Measurements from ENCODE around the gene ZFYVE9.

ZFYVE9 gene

DNA sequence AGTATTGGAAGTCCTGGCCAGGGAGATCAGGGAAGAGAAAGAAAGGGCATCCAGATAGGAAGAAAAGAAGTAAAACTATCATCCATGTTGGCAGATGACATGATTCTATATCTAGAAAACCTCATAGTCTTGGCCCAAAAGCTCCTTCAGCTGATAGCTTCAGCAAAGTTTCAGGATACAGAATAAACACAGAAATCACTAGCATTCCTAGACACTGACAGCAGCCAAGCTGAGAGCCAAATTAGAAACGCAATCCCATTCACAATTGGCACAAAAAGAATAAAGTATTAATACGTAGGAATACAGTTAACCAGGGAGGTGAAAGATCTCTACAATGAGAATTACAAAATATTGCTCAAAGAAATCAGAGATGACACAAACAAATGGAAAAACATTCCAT lies 44.6 kb downstream of the ZFYVE9 start:
- no peak overlapping the region for H3K4me3 ChIP-seq (ENCODE audit: low read length)
- peak; percentile 48 for DNase-seq (ENCODE audit: low read depth)
- TF ChIP-seq, protein P1, sequence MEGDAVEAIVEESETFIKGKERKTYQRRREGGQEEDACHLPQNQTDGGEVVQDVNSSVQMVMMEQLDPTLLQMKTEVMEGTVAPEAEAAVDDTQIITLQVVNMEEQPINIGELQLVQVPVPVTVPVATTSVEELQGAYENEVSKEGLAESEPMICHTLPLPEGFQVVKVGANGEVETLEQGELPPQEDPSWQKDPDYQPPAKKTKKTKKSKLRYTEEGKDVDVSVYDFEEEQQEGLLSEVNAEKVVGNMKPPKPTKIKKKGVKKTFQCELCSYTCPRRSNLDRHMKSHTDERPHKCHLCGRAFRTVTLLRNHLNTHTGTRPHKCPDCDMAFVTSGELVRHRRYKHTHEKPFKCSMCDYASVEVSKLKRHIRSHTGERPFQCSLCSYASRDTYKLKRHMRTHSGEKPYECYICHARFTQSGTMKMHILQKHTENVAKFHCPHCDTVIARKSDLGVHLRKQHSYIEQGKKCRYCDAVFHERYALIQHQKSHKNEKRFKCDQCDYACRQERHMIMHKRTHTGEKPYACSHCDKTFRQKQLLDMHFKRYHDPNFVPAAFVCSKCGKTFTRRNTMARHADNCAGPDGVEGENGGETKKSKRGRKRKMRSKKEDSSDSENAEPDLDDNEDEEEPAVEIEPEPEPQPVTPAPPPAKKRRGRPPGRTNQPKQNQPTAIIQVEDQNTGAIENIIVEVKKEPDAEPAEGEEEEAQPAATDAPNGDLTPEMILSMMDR (conservative IDR thresholded peaks at IDR 0.05; ENCODE audit: low read length) = no peak

DNA sequence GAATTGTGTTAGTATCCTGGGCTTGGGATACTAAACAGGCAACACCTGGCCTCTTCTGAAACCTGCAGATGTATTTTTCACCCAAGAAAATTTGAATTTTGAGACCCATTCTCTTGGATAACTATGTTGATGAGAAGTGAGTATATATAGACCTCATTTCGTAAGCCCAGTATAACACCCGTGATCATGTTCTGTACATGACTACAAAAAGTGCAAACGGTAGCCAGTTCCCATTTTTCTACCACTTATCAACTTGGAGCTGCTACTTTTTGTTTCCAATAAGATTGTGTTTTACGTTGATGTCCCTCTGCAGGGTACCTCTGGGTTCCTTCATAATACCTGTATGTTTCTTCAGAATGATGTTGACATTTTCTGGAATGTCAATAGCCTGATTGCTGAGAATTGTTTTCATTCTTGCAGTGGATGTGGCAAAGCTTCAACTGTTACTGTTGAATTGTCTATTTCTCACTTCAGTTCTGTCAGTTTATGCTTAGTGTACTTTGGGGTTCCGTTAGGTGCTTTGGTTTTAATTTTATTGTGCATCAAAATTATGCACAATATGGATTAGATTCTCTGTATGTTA lies 48.1 kb downstream of the ZFYVE9 start:
- TF ChIP-seq, protein P1 (conservative IDR thresholded peaks at IDR 0.05; ENCODE audit: low read length) = no peak
- no peak for DNase-seq (ENCODE audit: low read depth)

GRCh38 chr1:52190500-52191252 lies 48.8 kb downstream of the ZFYVE9 start:
- DNase-seq (ENCODE audit: low read depth) = no peak
- TF ChIP-seq, protein P1 (conservative IDR thresholded peaks at IDR 0.05; ENCODE audit: low read length) = no peak
- no peak overlapping the region for H3K4me3 ChIP-seq (ENCODE audit: low read length)

More for the DNA sequence above, 48.1 kb downstream of the ZFYVE9 start:
- no peak overlapping the region for H3K4me3 ChIP-seq (ENCODE audit: low read length)

GRCh38 chr1:52191395-52191965 lies 49.6 kb downstream of the ZFYVE9 start:
- TF ChIP-seq, protein P1 (conservative IDR thresholded peaks at IDR 0.05; ENCODE audit: low read length) = no peak
- no peak for DNase-seq (ENCODE audit: low read depth)
- no peak overlapping the region for H3K4me3 ChIP-seq (ENCODE audit: low read length)

GRCh38 chr1:52192024-52192423 lies 50.1 kb downstream of the ZFYVE9 start:
- H3K4me3 ChIP-seq (ENCODE audit: low read length) = no peak overlapping the region

GRCh38 chr1:52192436-52192835 lies 50.5 kb downstream of the ZFYVE9 start:
- H3K4me3 ChIP-seq (ENCODE audit: low read length) = no peak overlapping the region
- TF ChIP-seq, protein P1 (conservative IDR thresholded peaks at IDR 0.05; ENCODE audit: low read length) = no peak
- peak; percentile 9 for DNase-seq (ENCODE audit: low read depth)

More at GRCh38 chr1:52192024-52192423, 50.1 kb downstream of the ZFYVE9 start:
- TF ChIP-seq, protein P1 (conservative IDR thresholded peaks at IDR 0.05; ENCODE audit: low read length) = no peak
- DNase-seq (ENCODE audit: low read depth) = no peak

Data from AG10803 (cell line).